DMS79 treated with DMSO at 0.1 percent for 48 hours (cell line): ENCODE measurements around the gene CFAP97D1.

Experiments used
- DNase-seq: peaks from one replicate; lab custom pipeline; 2025; lab: John Stamatoyannopoulos, UW

CFAP97D1 gene

DNA sequence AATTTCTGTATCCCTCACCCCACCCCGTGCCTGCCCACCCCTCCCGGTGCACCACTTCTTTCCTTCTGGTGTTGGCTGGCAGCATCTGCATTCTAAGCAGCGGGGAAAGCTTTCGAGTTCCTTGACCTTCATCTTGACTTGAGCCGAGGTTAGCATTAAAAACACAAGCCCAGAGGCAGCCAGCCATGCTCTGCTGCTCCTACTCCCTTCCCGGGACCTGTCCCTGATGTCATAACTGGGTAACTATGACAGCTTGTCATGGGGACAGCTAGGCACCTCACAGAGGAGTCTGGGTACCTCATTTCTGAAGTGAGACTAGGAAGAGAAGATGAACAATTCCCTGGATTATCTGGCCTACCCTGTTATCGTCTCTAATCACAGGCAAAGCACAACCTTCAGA is at the start of gene CFAP97D1:
CFAP97D1 (plus strand) TSS at position 301 of the 400 bp plus-strand sequence; CDS start at position 329, 28 bp downstream.
- DNase-seq, result no peak

GRCh38 chr17:43732958-43733357 is 47.3 kb upstream of the CFAP97D1 start:
- DNase-seq, result no peak

DNA sequence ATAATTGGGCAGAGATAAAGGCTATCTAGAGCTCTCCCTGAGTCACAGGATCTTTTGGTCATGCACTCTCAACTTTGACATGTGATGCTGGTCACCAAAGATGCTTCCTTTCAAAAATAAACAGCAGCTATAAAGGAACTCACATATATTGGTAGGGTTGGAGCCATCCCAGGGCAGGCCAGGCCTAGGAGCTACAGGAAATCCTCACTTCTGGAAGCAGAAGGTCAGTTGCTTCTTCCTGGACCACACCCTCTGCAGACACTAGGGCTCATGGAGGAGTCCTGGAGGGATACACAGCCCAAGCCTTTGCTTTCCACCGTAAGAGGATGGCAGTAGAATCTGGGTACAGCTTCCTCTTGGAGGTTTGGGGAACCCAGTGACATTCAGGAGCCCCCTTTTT is 46.3 kb upstream of the CFAP97D1 start:
- DNase-seq, result no peak

DNA sequence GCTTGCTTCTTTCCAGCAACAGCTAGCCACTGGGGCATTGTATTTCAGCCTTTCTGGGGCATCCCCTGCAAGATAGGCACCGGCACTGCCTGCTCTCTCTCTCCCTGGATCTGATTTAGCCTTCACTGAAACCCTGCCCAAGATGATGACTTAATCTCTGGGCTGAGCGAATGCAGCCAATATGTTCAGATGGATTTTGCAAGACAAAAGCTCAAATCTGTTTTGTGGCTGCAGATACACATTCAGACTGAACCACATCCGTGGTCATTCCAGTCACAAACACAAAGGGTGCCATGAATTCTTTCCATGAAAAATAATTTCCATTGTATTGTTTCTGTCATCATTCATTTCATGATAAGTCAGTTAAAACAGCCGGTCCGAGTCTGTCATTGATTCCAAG is 45.9 kb upstream of the CFAP97D1 start:
- no peak for DNase-seq

- DNase-seq, result no peak
Observed at GRCh38 chr17:43736389-43736788, 43.8 kb upstream of the CFAP97D1 start.

DNA sequence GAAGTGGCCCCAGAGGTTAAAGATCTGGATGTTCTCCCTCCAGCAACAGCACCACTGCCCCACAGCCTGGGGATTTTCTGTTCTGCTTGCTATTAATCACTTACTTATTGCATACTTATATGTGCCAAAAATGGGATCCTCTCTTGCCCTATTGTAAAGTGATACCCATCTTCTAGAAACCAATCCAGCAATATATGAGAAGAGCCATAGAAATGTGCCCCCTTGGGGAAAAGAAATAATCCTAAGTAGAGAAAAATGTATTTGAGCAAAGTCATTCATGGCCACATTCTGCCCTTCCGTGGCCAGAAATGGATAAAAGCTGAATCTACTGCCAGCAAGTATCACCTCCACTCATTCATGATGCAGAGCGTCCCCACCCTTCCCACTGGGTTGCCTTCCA is 42.5 kb upstream of the CFAP97D1 start:
- DNase-seq, result no peak

GRCh38 chr17:43740541-43740940 is 39.7 kb upstream of the CFAP97D1 start:
- DNase-seq, result no peak

GRCh38 chr17:43741636-43742035 is 38.6 kb upstream of the CFAP97D1 start:
- DNase-seq, result no peak

- no peak for DNase-seq
Observed at GRCh38 chr17:43745541-43745940, 34.7 kb upstream of the CFAP97D1 start.

- DNase-seq, result no peak
Observed at GRCh38 chr17:43750153-43750552, 30.1 kb upstream of the CFAP97D1 start.

DNA sequence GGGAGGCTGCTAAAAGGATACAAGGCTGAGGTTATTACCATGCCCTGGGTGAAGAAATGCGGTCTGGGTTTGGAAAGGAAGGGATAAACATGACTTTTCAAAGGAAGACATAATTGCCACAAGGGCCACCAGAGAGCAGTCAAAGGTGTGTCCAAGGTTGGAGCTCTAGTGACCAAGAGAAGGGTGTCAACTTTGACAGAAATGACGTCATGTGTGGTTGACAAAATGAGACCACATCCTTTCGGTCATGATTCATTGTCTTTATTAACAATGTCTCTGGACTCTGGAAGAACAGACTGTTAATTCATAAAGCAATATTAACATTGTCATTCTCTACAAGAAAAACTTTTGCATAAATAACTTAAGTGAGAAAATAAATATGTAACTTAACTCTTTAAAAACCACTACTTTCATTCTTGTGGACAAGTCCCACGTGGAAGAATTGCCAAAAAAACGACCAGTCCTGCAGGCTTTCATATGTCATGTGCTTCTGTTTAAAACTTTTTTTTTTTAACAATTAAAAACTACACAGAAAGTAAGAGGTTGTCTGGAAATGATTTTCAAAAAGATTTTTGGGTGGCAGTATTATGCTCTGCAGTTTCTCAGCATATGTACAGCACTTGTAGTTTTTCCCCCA is 26.6 kb upstream of the CFAP97D1 start:
- DNase-seq, result no peak

DNA sequence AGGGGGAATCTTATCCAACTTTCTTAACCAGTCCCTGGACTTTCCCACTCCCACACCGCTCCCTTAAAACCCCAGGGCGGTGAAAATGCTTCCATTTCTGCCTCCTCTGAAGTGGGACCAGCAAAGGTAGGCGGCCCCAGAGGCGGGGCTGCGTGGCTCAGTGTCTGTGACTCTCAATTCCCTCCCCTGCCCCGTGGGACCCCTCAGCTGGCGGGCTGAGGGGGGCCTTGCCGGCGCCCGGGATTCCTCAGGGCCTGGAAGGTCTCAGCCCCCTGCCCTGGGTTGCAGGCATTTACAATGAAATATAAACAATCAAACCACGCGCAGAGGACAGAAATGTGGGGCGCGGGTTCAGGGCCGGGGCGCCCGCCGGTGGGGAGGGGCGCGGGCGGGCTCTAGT is 25.3 kb upstream of the CFAP97D1 start:
- no peak for DNase-seq

GRCh38 chr17:43755389-43755875 is 24.8 kb upstream of the CFAP97D1 start:
- DNase-seq, result peak; percentile 14

DNA sequence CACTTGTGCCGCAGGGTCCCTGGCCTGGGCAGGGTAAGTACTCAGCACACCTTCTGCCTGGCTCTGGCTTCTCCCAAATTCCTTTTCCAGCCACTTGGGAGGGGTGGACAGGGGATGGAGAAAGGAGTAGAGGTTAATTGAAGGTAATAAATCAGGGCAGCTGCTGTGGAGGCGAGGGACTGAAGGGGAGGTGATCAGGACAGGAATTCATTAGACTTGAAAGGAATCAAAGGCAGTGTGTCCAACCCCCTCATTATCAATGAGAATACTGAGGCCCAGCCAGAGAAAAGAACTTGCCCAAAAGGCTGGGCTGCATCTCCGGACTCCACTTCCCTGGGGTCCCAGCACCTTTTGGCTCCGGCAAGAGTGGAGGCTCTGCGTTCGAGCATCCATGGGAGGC is 24.0 kb upstream of the CFAP97D1 start:
- no peak for DNase-seq

DNA sequence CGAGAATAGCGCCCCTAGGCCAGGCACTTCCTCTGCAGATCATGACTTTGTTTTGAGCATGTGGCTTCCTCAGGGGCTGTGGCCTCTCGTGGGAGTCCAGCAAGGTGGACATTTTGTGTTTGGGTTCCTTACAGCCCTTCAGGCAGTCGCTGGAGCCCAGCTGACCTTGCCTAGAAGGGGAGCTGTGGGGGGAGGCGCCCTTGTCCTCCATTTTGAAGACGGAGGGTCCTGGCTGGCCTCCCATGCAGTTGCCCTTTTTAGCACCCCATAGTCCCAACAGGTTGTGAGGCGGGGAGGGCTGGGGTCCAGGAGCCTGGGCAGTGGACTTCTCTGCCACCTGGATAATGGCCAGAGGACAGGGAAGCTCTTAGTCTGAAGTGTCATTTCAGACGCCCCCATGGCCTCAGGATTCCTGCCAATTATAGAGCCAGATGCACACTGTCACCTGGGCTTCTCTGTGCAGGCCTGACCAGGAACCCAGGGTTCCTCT is 23.0 kb upstream of the CFAP97D1 start:
- DNase-seq, result no peak

- no peak for DNase-seq
Observed at GRCh38 chr17:43758086-43758485, 22.1 kb upstream of the CFAP97D1 start.

DNA sequence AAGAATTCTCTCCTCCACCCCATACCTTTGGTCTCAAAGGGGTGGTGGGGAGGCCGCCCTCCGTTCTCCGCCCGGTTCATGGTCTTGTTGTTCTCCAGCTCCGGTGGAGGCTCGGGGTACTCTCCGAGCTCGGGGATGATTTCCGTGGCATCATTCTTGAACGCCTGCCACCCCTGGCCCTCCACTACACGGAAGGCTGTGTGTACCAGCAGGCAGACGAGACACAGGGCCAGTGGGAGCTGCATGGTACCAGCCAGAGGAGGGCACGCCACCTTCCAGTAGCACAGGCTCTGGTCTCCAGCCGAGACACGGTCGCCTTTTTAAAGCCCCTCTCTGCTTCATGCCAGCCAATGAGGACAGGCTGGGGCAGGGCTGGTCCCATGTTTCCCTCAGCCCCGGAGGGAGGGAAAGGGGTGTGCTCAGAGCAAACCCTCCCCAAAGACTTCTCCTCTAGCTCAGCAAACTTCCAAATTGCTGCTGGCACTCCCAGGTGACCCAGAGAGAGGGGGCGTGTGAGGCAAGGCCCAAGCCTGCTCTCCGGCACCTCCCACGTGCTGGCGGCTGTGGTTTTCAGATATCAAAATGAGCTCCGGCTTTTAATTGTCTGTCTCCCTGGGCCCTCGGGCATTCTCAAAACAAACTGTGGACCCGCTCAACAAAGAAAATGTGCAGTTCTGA is 21.6 kb upstream of the CFAP97D1 start, which contains the start of gene SOST:
SOST (minus strand) TSS at position 295 of the 678 bp plus-strand sequence; CDS start at position 245, 50 bp downstream.
- no peak for DNase-seq

- DNase-seq, result no peak
Observed at GRCh38 chr17:43759836-43760235, 20.4 kb upstream of the CFAP97D1 start.

- DNase-seq, result peak; percentile 80
Observed at GRCh38 chr17:43760254-43760852, 19.9 kb upstream of the CFAP97D1 start.

GRCh38 chr17:43766413-43767052 is 13.7 kb upstream of the CFAP97D1 start:
- DNase-seq, result peak; percentile 20

- DNase-seq, result no peak
Observed at GRCh38 chr17:43767053-43767712, 13.1 kb upstream of the CFAP97D1 start.

GRCh38 chr17:43767713-43768059 is 12.5 kb upstream of the CFAP97D1 start:
- DNase-seq, result no peak
